Cardiac muscle cell (in vitro differentiated cells and primary cell): Measurements from ENCODE around the gene DNM2. TPM values are rescaled to one million over a fixed set of nuclear protein-coding genes. Genes with fewer than 3 reads are reported as not detected.

Source experiments
- DNase-seq, 2 donors: peaks; one replicate each; pipeline versions ENCODE4 v3.0.0 to v3.0.0-alpha.2; 2010 to 2017; ENCODE audit warnings: low read depth in 1 of 2, low spot score in 1 of 2
- H3K27ac ChIP-seq: fragments of 200-600 bp; sonication (generic); 2 replicates; pipeline ENCODE4 v1.5.1; 2016
- H3K27me3 ChIP-seq: fragments of 200-600 bp; sonication (generic); 2 replicates; pipeline ENCODE4 v1.6.0; 2016; ENCODE audit warnings: control low read depth
- H3K36me3 ChIP-seq: fragments of 200-600 bp; sonication (generic); 2 replicates; pipeline ENCODE4 v1.5.1; 2016; ENCODE audit warnings: control low read depth
- H3K4me1 ChIP-seq: fragments of 200-600 bp; sonication (generic); 2 replicates; pipeline ENCODE4 v1.8.1; 2017; ENCODE audit warnings: low read depth, mild to moderate bottlenecking, mixed run types
- H3K4me3 ChIP-seq: fragments of 200-600 bp; sonication (generic); 2 replicates; pipeline ENCODE4 v1.5.1; 2016; ENCODE audit warnings: mild to moderate bottlenecking
- H3K9me3 ChIP-seq: fragments of 200-600 bp; sonication (generic); 2 replicates; pipeline ENCODE4 v1.5.1; 2017; ENCODE audit warnings: low read depth, mild to moderate bottlenecking, control low read depth
- polyA plus RNA-seq: library from polyadenylated mRNA; unstranded; fragments of >200 nt; fragmentation: Nextera tagmentation; extraction: Ambion mirVana; gene quantifications from 2 replicates; pipeline ENCODE4 v1.2.1, GENCODE V29; 2016
- total RNA-seq: library from RNA; depleted of rRNA; stranded (reverse); fragments of >200 nt; gene quantifications from 2 replicates; pipeline ENCODE4 v1.2.3, GENCODE V29; 2016
- TF ChIP-seq, protein P1 (sequence below): IDR thresholded peaks from 2 replicates; pipeline ENCODE4 v1.5.1; 2012; ENCODE audit warnings: low read depth, mild to moderate bottlenecking, low read length

The DNM2 gene
- total and polyA plus RNA-seq, 2 experiments from 2014 or later, result 122 to 132 TPM

DNA sequence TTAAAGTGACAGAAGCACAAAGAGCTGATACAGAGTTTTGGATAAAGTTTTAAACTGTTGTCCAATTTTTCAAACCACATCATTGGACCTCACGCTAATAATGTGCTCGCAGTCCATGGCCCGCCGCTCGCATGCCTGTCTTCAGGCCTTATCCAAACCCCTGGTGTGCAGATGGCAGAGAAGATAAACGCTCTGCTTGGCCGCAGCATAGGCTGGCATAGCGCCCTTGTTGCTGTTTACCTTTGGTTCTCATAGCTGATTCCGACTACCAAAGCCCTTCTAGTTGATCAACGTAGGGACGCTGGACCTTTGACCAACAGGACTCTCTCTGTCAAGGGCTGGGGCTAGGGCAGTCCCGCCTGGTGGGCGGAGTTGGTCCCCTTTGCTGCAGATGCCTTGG lies 40.1 kb upstream of the DNM2 start:
- peaks cover 9% of the 10 kb centered on the region for H3K4me1 ChIP-seq
- peak overlapping the region; percentile 16 for H3K27ac ChIP-seq
- DNase-seq, result no peak
- no peaks in the 10 kb centered on the region for H3K27me3 ChIP-seq
- H3K9me3 ChIP-seq, result no peaks in the 10 kb centered on the region
- H3K4me3 ChIP-seq, result no peak overlapping the region
- H3K36me3 ChIP-seq, result peaks cover 81% of the 10 kb centered on the region
- TF ChIP-seq, protein P1, sequence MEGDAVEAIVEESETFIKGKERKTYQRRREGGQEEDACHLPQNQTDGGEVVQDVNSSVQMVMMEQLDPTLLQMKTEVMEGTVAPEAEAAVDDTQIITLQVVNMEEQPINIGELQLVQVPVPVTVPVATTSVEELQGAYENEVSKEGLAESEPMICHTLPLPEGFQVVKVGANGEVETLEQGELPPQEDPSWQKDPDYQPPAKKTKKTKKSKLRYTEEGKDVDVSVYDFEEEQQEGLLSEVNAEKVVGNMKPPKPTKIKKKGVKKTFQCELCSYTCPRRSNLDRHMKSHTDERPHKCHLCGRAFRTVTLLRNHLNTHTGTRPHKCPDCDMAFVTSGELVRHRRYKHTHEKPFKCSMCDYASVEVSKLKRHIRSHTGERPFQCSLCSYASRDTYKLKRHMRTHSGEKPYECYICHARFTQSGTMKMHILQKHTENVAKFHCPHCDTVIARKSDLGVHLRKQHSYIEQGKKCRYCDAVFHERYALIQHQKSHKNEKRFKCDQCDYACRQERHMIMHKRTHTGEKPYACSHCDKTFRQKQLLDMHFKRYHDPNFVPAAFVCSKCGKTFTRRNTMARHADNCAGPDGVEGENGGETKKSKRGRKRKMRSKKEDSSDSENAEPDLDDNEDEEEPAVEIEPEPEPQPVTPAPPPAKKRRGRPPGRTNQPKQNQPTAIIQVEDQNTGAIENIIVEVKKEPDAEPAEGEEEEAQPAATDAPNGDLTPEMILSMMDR, result no peak

DNA sequence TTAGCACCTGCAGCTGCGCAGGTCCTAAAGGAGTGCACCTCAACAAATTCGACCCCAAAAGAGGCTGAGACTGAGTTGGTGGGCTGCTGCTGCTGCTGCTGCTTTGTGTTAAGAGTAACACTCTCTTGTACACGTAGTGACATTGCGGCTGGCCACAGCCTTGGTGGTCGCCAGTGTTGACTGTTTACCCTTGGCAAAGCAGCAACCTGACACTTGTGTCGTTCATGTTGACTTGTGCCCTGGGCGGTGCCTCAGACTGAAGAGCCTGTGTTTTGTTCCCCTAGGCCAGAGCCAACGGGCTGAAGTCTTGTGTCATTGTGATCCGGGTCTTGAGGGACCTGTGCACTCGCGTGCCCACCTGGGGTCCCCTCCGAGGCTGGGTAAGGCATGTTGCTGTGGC lies 39.1 kb upstream of the DNM2 start:
- Histone ChIP-seq H3K36me3 (peaks cover 82% of the 10 kb centered on the region), H3K27ac (peak overlapping the region; percentile 16), H3K27me3 (no peaks in the 10 kb centered on the region), H3K4me1 (peaks cover 9% of the 10 kb centered on the region), H3K9me3 (no peaks in the 10 kb centered on the region), H3K4me3 (no peak overlapping the region)
- TF ChIP-seq, protein P1, result no peak
- no peak for DNase-seq

DNA sequence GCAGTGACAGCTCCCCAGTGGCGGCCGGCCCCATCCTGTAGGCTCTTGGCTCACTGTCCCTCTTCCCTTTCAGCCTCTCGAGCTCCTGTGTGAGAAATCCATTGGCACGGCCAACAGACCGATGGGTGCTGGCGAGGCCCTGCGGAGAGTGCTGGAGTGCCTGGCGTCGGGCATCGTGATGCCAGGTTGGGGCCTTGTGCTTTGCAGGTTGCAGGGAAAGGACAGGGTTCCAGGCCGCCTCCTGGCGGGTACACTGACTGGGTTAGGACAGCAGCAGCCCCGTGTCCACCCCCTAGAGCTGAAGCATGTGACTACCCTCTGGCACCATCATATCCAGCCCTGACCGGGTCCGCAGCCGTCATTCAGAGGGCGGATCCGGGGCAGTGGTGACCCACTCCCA lies 38.1 kb upstream of the DNM2 start:
- no peak overlapping the region for H3K27ac ChIP-seq
- H3K27me3 ChIP-seq, result no peaks in the 10 kb centered on the region
- DNase-seq, result no peak
- H3K36me3 ChIP-seq, result peaks cover 88% of the 10 kb centered on the region
- TF ChIP-seq, protein P1, result no peak
- no peaks in the 10 kb centered on the region for H3K9me3 ChIP-seq
- peaks cover 9% of the 10 kb centered on the region for H3K4me1 ChIP-seq
- H3K4me3 ChIP-seq, result no peak overlapping the region

DNA sequence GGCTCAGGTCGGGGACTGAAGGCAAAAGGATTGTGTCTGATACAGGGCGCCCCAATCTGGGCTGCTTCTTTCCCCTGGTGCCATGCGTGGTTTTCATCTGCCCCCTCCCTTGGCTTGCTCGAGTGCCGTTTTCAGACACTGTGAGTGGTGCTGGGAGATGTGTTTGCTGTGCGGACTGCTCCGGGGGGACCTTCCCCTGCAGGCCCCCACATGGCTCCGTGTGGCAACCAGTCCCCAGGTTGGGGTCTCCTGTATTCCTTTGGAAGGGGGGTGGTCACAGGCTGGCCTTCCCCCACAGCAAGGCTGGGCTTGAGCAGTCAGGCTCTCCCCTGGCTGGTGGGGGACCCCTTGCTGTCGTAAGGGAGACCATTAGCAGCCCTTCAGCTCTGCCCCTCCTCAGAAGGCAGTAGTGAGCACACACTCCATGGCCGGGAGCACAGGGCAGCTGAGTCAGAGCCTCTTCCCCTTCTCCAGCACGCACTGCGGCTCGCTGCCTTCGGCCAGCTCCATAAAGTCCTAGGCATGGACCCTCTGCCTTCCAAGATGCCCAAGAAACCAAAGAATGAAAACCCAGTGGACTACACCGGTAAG lies 37.2 kb upstream of the DNM2 start:
- TF ChIP-seq, protein P1, result no peak
- H3K27me3 ChIP-seq, result no peaks in the 10 kb centered on the region
- no peak for DNase-seq
- H3K27ac ChIP-seq, result no peak overlapping the region
- peaks cover 9% of the 10 kb centered on the region for H3K4me1 ChIP-seq
- no peak overlapping the region for H3K4me3 ChIP-seq
- peaks cover 89% of the 10 kb centered on the region for H3K36me3 ChIP-seq
- no peaks in the 10 kb centered on the region for H3K9me3 ChIP-seq

DNA sequence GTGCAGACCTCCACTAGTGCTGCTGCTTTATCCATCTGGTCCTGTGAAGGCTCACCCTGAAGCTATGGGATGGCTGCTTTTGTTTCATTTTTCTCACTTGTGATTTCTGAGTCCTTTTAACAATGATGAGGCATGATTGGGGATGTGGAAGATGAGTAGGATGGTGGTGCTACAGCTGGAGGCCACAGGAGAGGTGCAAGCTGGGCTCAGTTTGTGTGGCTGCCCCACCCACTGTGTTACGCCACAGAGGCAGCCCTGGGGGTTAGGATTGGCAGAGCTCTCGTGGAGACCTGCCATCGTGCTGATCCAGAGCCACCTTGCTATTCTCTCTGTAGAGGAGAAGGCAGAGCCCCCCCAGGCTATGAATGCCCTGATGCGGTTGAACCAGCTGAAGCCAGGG lies 36.2 kb upstream of the DNM2 start:
- Histone ChIP-seq H3K4me3 (no peak overlapping the region), H3K9me3 (no peaks in the 10 kb centered on the region), H3K27ac (no peak overlapping the region), H3K36me3 (peaks cover 95% of the 10 kb centered on the region), H3K27me3 (no peaks in the 10 kb centered on the region), H3K4me1 (peaks cover 9% of the 10 kb centered on the region)
- TF ChIP-seq, protein P1, result no peak
- no peak for DNase-seq
